Activated CD8-positive, alpha-beta T cell treated with anti-CD3 and anti-CD28 coated beads for 36 hours (primary cell): ENCODE data around the gene RSPO4. TPM values are rescaled to one million over a fixed set of nuclear protein-coding genes. Genes with fewer than 3 reads are reported as not detected.

Experiments used
- ATAC-seq: fragments of 200-7000 bp; cut with Tn5 transposase; one replicate; pipeline ENCODE4 v1.10.0; 2021; ENCODE audit warnings: mild to moderate bottlenecking, moderate library complexity
- CTCF ChIA-PET: fragments of 350-600 bp; sonication (Branson Sonifier 250); formaldehyde crosslinking; loops from one replicate; lab custom pipeline; 2021; ENCODE audit warnings: antibody characterized with exemption; lab: Charles Lee
- POLR2A ChIA-PET: fragments of 350-600 bp; sonication (Branson Sonifier 250); formaldehyde crosslinking; loops from one replicate; lab custom pipeline; 2021; ENCODE audit warnings: antibody characterized with exemption; lab: Charles Lee
- DNase-seq: peaks from one replicate; pipeline ENCODE4 v3.0.0-alpha.2; 2020
- H3K27ac Mint-ChIP-seq: one replicate; pipeline ENCODE4 v1.8.0; 2021; ENCODE audit warnings: mild to moderate bottlenecking, mixed read lengths
- H3K27me3 Mint-ChIP-seq: one replicate; pipeline ENCODE4 v1.8.0; 2021; ENCODE audit warnings: mixed read lengths
- H3K36me3 Mint-ChIP-seq: one replicate; pipeline ENCODE4 v1.8.0; 2021; ENCODE audit warnings: low read depth, mixed read lengths
- H3K4me1 Mint-ChIP-seq: one replicate; pipeline ENCODE4 v1.8.0; 2021; ENCODE audit warnings: low read depth, mixed read lengths
- H3K4me3 Mint-ChIP-seq: one replicate; pipeline ENCODE4 v1.8.0; 2021; ENCODE audit warnings: mild to moderate bottlenecking, moderate library complexity, mixed read lengths
- H3K9me3 Mint-ChIP-seq: one replicate; pipeline ENCODE4 v1.8.0; 2021; ENCODE audit warnings: mixed read lengths
- CTCF ChIP-seq: fragments of 200-600 bp; IDR thresholded peaks from one replicate; pipeline ENCODE4 v1.8.0; 2022; ENCODE audit warnings: antibody characterized with exemption, mild to moderate bottlenecking
- intact Hi-C: fragments of 100-400 bp; cut with micrococcal nuclease; formaldehyde crosslinking; loops from one replicate; pipeline ENCODE4 v1.10.0; 2022
- total RNA-seq, 2 experiments: library from RNA; stranded (reverse); gene quantifications; one replicate each; pipeline ENCODE4 v1.2.3, GENCODE V29; 2021

RSPO4 gene
- total RNA-seq, 2 experiments from 2014 or later, result not detected

GRCh38 chr20:955111-955510 lies 47.0 kb downstream of the RSPO4 start:
- H3K27me3 Mint-ChIP-seq, result peaks cover 29% of the 10 kb centered on the region
- ATAC-seq (no peak), DNase-seq (no peak)
- intact Hi-C loops, result no loop called here
- no peak overlapping the region for H3K4me3 Mint-ChIP-seq
- ChIA-PET CTCF (interaction anchor here (0.9 to 8.7 kb wide), 16 partner anchors 9 to 258 kb away, joined by 3 to 266 read pairs (median 8); partner anchors contain the start of gene FAM110A), POLR2A (interaction anchor here (1.4 kb wide), 1 partner anchor 25 kb away, joined by 5 read pairs; no protein-coding TSS in a partner anchor)
- no peaks in the 10 kb centered on the region for H3K36me3 Mint-ChIP-seq
- H3K27ac Mint-ChIP-seq, result no peak overlapping the region
- H3K4me1 Mint-ChIP-seq, result no peaks in the 10 kb centered on the region
- TF ChIP-seq CTCF, result no peak
- no peaks in the 10 kb centered on the region for H3K9me3 Mint-ChIP-seq

- Mint-ChIP-seq H3K36me3 (no peaks in the 10 kb centered on the region), H3K4me1 (no peaks in the 10 kb centered on the region), H3K4me3 (no peak overlapping the region), H3K9me3 (no peaks in the 10 kb centered on the region), H3K27me3 (peaks cover 30% of the 10 kb centered on the region), H3K27ac (no peak overlapping the region)
- POLR2A ChIA-PET, result no interaction called here
- CTCF ChIA-PET, result interaction anchor here (0.8 kb wide), 1 partner anchor 135 kb away, joined by 3 read pairs; no protein-coding TSS in a partner anchor
- DNase-seq (no peak), ATAC-seq (no peak)
- intact Hi-C loops, result no loop called here
- TF ChIP-seq CTCF, result no peak
Observed at GRCh38 chr20:953742-954141, 48.4 kb downstream of the RSPO4 start.

GRCh38 chr20:952196-952795 lies 49.8 kb downstream of the RSPO4 start:
- Mint-ChIP-seq H3K4me1 (no peaks in the 10 kb centered on the region), H3K36me3 (no peaks in the 10 kb centered on the region), H3K27me3 (peaks cover 37% of the 10 kb centered on the region), H3K9me3 (no peaks in the 10 kb centered on the region), H3K4me3 (no peak overlapping the region), H3K27ac (no peak overlapping the region)
- intact Hi-C loops, result no loop called here
- ChIA-PET POLR2A (no interaction called here), CTCF (interaction anchor here (1.1 kb wide), 1 partner anchor 137 kb away, joined by 3 read pairs; no protein-coding TSS in a partner anchor)
- no peak for TF ChIP-seq CTCF
- DNase-seq (no peak), ATAC-seq (no peak)

GRCh38 chr20:951384-952169 lies 50.5 kb downstream of the RSPO4 start:
- no peak for TF ChIP-seq CTCF
- Mint-ChIP-seq H3K4me1 (no peaks in the 10 kb centered on the region), H3K27me3 (peaks cover 37% of the 10 kb centered on the region), H3K9me3 (no peaks in the 10 kb centered on the region), H3K36me3 (no peaks in the 10 kb centered on the region), H3K4me3 (no peak overlapping the region), H3K27ac (no peak overlapping the region)
- DNase-seq (no peak), ATAC-seq (no peak)
- CTCF ChIA-PET, result interaction anchor here (1.1 kb wide), 2 partner anchors 135 to 136 kb away, joined by 3 read pairs; no protein-coding TSS in a partner anchor
- intact Hi-C loops, result no loop called here
- POLR2A ChIA-PET, result no interaction called here

GRCh38 chr20:949717-950116 lies 52.4 kb downstream of the RSPO4 start:
- no peak for ATAC-seq
- Mint-ChIP-seq H3K36me3 (no peaks in the 10 kb centered on the region), H3K27me3 (peaks cover 20% of the 10 kb centered on the region), H3K27ac (no peak overlapping the region), H3K4me1 (no peaks in the 10 kb centered on the region), H3K4me3 (no peak overlapping the region), H3K9me3 (no peaks in the 10 kb centered on the region)
- intact Hi-C loops, result no loop called here
- CTCF ChIA-PET, result no interaction called here
- no peak for DNase-seq
- POLR2A ChIA-PET, result no interaction called here
- TF ChIP-seq CTCF, result no peak
